ENCODE measurements around the gene PUDP. TPM values are rescaled to one million over a fixed set of nuclear protein-coding genes. Genes with fewer than 3 reads are reported as not detected.

Gene PUDP
- total and polyA plus RNA-seq, 3 donors from 2014 or later: 8.8 to 15.5 (median 10.2) TPM

DNA sequence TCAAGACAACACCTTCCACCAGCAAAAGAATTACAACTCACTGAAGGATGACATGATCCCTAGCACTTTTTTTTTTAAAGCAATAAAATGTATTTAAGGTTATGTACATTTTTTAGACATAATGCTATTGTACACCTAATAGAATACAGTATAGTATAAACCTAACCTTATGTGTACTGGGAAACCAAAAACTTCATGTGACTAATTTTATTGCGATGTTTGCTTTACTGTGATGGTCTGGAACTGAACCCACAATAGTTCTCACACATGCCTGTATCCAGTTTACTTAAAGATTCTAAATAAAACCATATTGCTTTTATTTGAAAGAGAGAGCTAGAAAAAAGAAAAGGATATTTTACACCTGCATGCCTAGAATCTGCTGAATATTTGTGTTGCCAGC is 4.9 kb downstream of the PUDP start:
- DNase-seq: no peak
- Histone ChIP-seq H3K36me3 (ENCODE audit: low read depth, missing control alignments) (no peaks in the 10 kb centered on the region), H3K27ac (no peak overlapping the region), H3K27me3 (no peaks in the 10 kb centered on the region), H3K9me3 (no peaks in the 10 kb centered on the region), H3K4me3 (no peak overlapping the region), H3K4me1 (no peaks in the 10 kb centered on the region)
- intact Hi-C loops (cut with DNase I; ENCODE audit: low total_unique reads): no loop called here
- TF ChIP-seq, protein P1, sequence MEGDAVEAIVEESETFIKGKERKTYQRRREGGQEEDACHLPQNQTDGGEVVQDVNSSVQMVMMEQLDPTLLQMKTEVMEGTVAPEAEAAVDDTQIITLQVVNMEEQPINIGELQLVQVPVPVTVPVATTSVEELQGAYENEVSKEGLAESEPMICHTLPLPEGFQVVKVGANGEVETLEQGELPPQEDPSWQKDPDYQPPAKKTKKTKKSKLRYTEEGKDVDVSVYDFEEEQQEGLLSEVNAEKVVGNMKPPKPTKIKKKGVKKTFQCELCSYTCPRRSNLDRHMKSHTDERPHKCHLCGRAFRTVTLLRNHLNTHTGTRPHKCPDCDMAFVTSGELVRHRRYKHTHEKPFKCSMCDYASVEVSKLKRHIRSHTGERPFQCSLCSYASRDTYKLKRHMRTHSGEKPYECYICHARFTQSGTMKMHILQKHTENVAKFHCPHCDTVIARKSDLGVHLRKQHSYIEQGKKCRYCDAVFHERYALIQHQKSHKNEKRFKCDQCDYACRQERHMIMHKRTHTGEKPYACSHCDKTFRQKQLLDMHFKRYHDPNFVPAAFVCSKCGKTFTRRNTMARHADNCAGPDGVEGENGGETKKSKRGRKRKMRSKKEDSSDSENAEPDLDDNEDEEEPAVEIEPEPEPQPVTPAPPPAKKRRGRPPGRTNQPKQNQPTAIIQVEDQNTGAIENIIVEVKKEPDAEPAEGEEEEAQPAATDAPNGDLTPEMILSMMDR (IDR thresholded peaks at IDR 0.05): no peak
- no peak for TF ChIP-seq POLR2A (IDR thresholded peaks at IDR 0.05)
- 96 to 100% methylated on average over 1 of the region's 1 CpG for WGBS, 2 donors

DNA sequence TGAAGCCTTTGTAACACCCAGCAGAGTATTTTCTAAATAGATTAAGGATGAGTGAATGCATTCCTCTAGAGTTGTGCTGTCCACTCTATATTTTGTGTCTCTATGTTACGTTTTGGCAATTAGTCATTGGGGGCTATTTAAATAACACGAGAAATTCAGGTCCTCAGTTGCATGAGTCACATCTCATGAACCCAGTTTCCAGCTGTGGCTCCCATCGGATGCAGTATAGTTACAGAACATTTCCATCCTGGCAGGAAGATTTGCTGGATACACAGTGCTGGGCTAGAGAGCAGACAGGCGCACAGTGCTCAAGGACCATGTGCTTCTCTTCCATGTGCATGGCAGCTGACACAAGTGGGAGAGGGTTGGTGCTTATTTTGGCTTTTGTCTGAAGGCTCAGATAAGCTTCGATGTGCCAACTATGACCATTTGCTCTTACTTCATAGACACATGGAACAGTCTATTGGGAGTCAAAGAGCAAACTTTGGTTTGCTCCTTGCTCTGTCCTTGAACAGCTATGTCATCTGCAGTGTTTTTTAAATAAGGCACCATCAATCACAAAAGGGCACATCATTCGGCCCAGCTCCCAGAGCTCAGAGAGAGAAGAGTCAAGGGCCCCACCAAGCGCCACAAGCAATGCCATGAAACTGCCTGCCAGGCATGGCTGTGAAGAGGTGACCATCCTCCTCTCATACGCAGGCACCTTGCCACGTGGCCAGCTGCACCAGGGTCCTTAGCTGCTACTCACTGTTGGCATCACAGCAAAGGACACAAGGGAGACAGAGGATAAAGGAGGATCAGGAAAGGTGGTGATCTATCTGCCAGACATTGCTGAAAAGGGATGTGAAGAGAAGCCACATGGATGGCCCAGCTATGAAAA is 8.5 kb downstream of the PUDP start:
- DNase-seq: no peak
- intact Hi-C loops (cut with DNase I; ENCODE audit: low total_unique reads): no loop called here
- 95 to 96% methylated on average over 6 to 8 of the region's 9 CpGs for WGBS, 2 donors

DNA sequence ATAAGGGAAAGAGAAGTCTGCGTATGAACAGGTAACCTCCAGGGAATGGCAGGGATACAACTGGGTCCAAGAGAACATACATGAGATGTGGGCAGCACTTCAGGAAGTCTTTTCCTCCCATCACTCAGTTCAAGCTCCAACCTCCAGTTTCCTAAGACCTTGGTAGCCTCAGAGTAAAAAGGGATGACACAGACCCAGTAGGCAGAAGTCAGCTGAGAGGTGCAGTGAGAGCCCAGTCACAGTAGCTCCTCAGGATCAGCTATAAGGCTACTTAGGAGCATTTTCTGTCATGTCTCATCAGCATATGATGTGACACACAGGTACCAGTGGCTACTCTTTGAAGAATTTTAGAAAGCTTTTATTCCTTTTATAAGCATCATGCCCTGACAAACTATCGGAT is 13.0 kb downstream of the PUDP start:
- H3K4me1 ChIP-seq: no peaks in the 10 kb centered on the region
- intact Hi-C loops (cut with DNase I; ENCODE audit: low total_unique reads): no loop called here
- no peaks in the 10 kb centered on the region for H3K9me3 ChIP-seq
- WGBS, 2 donors: 92 to 96% methylated on average over 2 of the region's 2 CpGs
- TF ChIP-seq POLR2A (IDR thresholded peaks at IDR 0.05): no peak
- TF ChIP-seq, protein P1 (IDR thresholded peaks at IDR 0.05): no peak
- no peaks in the 10 kb centered on the region for H3K27me3 ChIP-seq
- no peak overlapping the region for H3K4me3 ChIP-seq
- H3K36me3 ChIP-seq (ENCODE audit: low read depth, missing control alignments): no peaks in the 10 kb centered on the region
- DNase-seq: no peak
- H3K27ac ChIP-seq: no peak overlapping the region

More for the DNA sequence above, 8.5 kb downstream of the PUDP start:
- no peaks in the 10 kb centered on the region for H3K9me3 ChIP-seq
- H3K36me3 ChIP-seq (ENCODE audit: low read depth, missing control alignments): no peaks in the 10 kb centered on the region
- no peak for TF ChIP-seq POLR2A (IDR thresholded peaks at IDR 0.05)
- TF ChIP-seq, protein P1 (IDR thresholded peaks at IDR 0.05): no peak
- H3K4me1 ChIP-seq: no peaks in the 10 kb centered on the region
- no peak overlapping the region for H3K27ac ChIP-seq
- H3K4me3 ChIP-seq: no peak overlapping the region
- no peaks in the 10 kb centered on the region for H3K27me3 ChIP-seq

DNA sequence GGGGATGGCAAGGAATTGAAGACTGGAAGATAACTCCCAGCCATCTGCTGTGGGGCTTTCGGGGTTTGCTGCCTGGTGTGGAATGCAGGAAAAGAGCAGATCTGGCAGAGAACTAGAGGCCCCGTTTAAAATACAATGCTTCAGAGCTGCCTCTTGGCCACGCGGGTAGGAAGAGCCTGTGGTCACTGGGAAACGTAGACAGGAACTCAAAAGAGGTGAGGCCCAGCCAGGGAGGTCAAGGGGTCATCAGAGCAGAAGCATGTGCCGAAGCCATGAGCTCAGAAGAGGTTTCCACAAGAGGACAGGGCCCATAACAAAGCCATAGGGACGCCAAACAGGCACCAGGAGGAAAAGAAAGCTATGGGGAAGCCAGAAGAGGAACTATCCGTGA is 14.9 kb downstream of the PUDP start:
- 37 to 71% methylated on average over 5 to 8 of the region's 8 CpGs for WGBS, 2 donors
- Histone ChIP-seq H3K9me3 (no peaks in the 10 kb centered on the region), H3K36me3 (ENCODE audit: low read depth, missing control alignments) (no peaks in the 10 kb centered on the region), H3K27me3 (no peaks in the 10 kb centered on the region), H3K4me3 (no peak overlapping the region), H3K27ac (no peak overlapping the region), H3K4me1 (no peaks in the 10 kb centered on the region)
- TF ChIP-seq, protein P1 (IDR thresholded peaks at IDR 0.05): no peak
- TF ChIP-seq POLR2A (IDR thresholded peaks at IDR 0.05): no peak
- intact Hi-C loops (cut with DNase I; ENCODE audit: low total_unique reads): no loop called here
- DNase-seq: no peak

All from testis (tissue), 3 donors.